HG02973 (cell line): ENCODE measurements around the gene RAPGEF2.

Source experiments
- ATAC-seq: cut with Tn5 transposase; IDR thresholded peaks from one replicate; pipeline ENCODE4 v1.9.1; 2021; ENCODE audit warnings: moderate library complexity; ENCODE audit not compliant: unreplicated experiment

Gene RAPGEF2

DNA sequence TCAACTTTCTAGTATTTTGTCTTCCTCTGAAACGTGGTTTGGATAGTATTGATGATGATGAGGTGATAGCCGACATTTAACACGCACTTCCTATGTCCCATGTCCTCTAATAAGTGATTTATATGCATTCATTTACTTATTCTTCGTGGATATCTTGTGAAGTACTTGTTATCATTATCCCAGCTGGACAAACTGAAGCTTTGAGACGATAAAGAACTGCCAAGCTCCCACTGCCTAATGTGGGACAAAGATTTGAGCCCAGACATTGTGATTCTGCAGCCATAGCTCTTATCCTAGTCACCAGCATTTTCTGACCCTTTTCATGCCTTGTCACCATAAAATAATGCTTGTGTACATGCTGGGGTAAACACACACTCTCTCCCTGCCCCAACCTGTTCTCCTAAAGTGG, 92.5 kb downstream of the RAPGEF2 start:
- no peak for ATAC-seq

DNA sequence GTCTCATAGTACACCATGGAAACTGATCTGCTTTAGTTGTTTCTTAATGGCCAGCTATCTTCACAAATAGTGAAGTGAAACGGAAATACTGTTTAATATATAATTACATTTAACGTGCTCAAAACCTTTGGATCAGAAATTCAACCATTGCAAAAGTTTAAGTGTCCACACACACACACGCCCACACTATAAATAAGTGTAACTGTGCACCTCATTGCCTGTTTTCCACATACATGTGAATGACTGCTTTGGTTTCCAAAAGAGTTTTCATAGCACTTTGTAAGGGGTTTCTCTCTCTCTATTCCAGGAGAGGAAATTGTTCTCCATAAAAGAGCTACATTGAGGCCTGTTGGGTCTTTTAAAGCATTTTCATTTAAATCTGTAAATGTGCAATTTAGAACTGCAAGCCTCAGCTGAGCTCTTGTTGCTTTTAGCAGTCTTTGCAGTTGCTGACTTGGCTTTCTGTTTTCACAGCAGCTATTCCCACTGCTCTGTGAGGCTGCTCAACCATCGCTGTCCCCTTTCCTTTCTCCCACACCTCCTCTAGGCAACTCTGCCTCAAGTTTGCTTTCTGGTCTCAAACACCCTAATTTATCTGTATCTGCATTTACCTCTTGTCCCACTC, 94.5 kb downstream of the RAPGEF2 start:
- ATAC-seq, result no peak

DNA sequence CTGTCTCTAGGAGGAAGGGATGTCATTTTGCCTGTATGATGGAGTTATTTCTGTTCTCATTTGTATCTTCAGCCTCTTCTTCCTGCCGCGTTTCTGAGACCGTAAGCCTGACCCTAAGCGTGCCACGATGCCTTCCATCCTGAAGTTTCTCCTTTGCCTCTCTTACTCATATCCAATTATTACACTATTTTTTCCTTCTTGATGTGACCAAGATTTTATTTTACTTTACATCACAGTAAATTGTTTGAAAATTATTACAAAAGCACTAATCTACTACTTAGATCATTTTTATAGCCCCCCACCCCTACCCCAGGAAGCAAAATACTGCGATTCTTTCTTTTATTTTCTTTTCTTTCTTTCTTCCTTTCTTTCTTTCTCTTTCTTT, 95.0 kb downstream of the RAPGEF2 start:
- ATAC-seq, result no peak

GRCh38 chr4:159199826-159200225, 96.9 kb downstream of the RAPGEF2 start:
- ATAC-seq, result no peak

GRCh38 chr4:159201168-159201567, 98.3 kb downstream of the RAPGEF2 start:
- no peak for ATAC-seq

DNA sequence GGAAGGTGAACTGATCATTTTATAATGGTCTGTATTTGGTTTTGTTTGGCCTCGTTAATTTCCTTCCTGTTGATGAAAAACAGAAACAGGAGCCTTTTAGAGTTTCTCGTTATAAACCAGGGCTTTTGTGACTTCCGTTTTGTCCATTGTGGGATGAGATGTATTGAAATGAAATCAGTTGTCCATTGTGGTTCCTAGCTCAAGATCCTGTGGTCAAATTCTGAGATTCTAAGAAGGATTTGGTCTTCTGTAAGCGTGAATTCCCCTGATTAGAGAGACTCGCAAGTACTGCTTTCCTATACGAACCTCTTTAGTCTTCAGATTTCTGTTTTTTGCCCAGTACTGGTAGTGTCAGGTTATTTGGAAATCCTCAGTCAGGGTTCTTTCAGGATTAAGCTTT, 101.7 kb downstream of the RAPGEF2 start:
- no peak for ATAC-seq

DNA sequence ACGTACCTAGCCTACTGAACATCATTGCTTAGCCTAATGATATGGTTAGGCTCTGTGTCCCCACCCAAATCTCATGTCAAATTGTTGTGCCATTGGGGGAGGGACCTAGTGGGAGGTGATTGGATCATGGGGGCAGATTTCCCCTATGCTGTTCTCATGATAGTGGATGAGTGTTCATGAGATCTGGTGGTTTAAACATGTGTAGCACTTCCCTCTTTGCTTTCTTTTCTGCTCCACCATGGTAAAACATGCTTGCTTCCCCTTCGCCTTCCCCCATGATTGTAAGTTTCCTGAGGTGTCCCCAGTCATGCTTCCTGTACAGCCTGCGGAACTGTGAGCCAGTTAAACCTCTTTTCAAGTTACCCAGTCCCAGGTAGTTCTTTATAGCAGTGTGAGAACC, 102.6 kb downstream of the RAPGEF2 start:
- no peak for ATAC-seq

DNA sequence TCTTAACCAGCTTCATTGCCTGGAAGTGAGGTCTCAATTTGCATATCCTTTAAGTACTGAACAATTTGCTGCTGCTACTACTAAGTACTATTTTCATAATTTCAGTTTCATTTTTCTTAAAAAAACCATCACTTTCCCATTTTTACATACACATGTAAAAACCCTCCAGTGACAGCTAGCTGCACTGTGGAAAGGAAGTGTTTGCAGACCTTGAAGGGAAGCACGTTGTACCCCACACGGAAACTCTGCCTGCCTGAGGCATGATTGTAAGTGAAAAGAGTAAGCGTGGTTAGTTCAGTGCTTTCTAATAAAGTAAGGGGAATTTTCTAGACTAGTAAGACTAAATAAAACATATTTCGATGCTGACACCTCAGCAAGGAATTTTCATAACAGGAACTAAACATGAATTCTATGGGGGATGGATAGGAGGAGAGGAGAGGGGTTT, 103.6 kb downstream of the RAPGEF2 start:
- peak; percentile 78 for ATAC-seq

DNA sequence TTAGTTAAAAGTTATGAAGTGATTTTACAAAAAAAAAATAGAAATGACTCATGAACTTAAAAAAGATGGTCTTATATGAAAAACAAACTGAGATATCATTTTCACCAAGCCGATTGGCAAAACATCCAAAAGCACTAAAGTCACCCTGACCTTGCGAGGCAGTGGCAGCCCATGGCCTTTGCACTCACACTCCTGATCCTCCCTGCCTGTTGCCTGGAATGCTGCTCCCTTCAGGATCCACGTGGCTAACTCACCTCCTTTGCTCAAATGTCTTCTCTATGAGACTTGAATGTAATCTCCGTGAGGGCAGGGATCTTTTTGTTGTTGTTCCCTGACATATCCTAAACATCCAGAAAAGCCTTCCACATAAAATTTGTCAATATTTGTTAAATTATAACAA, 106.4 kb downstream of the RAPGEF2 start:
- no peak for ATAC-seq

- no peak for ATAC-seq
Measured at GRCh38 chr4:159210975-159211374, 108.1 kb downstream of the RAPGEF2 start.

DNA sequence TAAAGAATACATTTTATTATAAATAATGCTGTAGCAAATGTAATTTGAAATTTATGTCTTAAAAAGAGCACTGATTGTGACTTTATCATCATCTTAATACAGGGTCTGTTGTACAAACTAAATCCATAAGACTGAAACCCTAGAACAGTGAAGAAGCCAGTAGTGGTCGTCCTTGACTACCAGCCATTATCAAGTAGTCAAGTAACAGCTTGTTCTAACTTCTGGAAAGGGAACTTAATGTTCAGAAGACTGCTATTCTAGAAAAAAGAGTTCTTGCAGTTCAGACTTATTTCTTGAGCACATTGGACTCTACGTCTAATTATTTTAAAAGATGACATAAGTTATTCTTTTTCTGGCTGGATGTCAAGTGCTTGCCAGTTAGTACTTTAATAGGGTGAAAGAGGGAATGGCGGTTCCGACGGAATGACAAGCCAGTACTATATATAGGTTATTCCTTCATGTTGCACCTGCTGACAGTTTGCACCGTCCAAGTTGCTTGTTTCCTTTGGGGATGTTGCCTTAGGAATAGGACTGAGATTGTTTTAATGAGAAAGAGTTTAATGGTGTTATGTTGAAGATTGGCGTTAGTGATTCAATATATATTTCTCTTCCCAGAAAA, 109.9 kb downstream of the RAPGEF2 start:
- no peak for ATAC-seq

DNA sequence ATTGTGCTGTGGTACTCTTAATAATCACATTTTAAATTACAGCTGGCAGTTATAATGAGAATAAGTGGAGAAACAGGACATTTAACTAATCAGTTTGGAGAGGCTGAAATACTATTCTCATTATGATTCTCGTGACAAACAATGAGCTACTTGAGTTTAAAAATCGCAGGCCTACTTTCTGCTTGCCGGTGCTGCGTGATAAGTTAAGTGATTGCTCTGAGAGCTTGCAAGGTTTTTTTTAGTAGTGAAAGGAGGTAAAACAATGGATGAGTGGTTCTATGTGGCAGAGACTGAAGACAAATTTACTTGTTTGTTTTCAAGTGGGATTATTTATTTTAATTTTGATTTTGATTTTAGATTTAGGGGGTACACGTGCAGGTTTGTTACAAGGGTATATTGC, 114.0 kb downstream of the RAPGEF2 start:
- no peak for ATAC-seq

DNA sequence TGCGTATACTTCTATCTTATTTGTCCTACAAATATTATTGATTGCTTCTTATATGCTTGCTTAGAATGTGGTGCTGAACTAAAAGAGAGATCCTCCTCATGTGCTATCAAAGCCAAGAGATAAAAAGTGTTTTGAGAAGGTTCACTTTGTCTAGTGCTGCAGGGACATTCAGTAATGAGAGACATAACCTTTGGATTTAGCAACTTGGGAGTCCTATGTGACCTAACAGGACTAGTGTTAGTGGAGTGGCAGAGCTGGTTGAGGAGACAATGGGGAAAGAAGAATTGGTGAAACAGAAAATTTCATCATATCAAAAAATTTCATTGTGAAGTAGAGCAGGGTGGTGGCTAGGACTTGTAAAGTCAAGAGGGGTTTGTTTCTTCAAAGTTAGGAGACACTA, 117.0 kb downstream of the RAPGEF2 start:
- ATAC-seq, result no peak

- no peak for ATAC-seq
Measured at GRCh38 chr4:159220353-159220752, 117.5 kb downstream of the RAPGEF2 start.

GRCh38 chr4:159221280-159221679, 118.4 kb downstream of the RAPGEF2 start:
- no peak for ATAC-seq

GRCh38 chr4:159222043-159222552, 119.2 kb downstream of the RAPGEF2 start:
- ATAC-seq, result no peak

DNA sequence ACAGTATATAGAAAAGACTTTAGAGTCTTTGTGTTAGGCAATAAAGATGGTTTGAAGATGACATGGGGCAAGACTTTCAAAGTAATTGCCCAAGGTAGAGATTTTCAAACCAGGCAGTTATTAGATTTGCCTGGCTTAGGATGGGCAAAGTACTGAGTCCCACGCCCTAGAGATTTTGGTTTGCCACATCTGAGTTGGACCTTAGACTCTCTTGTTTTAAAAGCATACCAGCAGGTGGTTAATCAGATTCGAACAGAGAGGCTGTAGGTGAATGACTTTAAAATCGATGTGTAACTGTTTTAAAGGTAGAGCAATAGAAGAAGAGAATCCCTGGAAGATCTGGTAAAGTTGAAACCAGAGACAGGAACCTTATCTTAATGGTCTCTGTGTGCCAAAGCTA, 121.5 kb downstream of the RAPGEF2 start:
- no peak for ATAC-seq

GRCh38 chr4:159227378-159227777, 124.5 kb downstream of the RAPGEF2 start:
- no peak for ATAC-seq

DNA sequence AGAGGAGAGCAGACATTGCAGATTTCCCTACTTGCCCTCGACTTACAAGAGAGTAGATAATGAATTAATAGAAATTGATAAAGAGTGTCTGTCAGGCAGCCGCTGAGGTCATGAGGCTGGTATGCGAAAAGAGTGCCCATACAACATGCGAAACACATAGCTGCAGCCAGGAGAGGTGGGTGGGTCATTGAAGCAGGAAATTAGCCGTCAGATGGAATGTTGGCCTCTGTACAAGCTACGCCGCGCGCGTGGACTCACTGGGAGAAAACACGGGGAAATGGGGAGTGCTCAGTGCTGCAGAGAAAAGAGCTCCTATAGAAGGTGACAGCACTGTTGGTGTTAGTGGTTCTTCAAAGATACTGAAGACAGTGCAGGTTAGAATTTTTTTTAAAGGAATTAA, 125.1 kb downstream of the RAPGEF2 start:
- ATAC-seq, result no peak

DNA sequence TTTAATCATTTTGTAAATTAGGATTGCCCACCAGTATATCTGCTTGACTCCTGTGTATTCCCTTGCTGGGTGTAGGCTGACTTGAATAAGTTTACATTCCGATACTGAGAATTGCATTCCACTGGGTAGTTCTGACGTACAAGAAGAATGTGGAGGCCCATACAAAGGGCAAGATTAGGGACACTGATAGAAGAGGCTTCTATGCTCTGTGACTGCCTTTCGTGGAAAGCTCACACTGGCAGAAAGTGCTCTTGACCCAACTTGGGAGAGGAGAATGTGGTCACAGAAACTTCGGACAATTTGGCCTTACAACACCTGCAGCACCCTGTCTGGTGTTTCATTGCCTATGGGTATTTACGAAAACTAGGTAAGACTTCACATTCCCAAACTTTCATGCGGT, 126.3 kb downstream of the RAPGEF2 start:
- ATAC-seq, result no peak

DNA sequence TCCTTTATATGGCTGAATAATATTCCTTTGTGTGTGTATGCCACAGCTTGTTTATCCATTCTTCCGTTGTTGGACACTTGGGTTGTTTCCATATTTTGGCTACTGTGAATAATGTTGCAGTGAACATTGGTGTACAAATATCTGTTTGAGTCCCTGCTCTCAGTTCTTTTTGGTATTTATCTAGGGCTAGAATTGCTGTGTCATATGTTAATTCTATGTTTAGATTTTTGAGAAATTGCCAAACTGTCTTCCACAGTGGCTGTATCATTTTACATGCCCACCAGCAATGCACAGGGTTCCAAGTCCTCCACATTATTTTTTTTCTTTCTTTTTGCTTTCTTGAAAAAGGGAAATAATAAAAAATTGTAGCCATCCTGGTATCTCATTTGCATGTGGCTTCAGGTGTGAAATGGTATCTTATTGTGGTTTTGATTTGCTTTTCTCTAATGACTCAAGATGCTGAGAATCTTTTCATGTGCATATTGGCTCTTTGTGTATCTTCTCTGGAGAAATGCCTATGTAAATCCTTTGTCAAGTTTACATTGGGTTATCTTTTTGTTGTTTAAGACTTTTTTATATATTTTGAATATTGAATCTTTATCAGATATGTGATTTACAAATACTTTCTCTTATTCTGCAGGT, 129.7 kb downstream of the RAPGEF2 start:
- ATAC-seq, result no peak

DNA sequence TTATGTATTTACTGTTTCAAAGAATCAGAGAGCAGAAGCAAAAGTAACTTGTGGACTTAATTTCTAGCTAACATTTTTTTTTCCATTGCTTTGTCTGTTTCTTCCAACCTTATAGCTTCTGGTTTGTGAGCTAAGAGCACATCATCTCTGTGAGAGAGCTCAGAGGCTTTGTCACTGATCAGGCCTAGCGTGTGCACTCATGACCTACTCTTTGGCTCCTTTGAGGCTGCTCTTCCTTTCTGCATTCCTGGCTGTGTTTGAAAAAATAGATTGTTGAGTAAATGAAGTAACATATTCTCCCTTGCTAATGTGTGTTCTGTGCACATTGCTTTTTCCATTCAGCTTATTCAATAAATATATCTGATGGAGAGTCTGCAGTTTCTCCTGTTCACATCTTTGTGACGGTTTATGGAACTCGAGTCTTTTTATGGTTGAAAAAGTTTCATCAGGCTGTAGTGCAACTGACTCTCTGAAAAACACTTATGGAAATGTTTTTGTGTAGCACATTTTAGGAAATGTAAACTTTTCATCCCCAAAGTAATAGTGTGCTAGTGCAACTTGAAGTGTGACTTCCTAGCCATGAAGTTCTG, 133.0 kb downstream of the RAPGEF2 start:
- ATAC-seq, result no peak
